ENCODE data around the gene VWA8.

The VWA8 gene

DNA sequence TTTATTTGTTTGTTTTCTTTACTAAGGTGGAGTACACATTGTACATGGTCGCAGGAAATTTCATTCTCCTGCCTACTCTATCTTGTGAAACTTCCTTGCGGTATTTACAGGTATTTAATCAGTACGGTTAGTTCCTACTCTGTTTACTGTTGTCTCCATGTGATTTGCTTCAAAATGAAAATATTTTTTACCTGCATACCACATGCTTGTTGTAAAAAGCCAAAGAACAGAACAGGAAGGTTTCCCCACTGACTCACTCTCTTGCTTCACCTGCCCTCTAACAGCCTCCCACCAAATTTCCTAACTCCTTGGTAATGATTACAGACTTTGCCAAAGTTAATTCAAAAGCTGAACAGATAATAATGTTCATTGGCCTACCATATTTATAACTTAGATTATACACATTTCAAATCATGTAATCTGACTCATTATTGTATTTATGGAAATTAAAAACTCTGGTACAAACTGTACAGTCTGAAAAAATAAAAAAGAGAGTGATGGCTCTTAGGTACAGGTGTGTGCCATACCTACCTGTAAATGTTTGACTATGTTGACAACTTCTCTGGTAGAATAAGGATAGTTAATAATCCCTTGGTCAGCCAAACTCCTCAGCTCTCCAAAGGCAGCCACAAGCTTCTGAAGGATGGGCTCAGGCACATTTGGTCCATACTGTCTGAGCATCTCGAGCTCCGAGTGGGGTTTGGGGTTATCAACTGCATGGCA lies 239.9 kb downstream of the VWA8 start:
- no peak for DNase-seq

DNA sequence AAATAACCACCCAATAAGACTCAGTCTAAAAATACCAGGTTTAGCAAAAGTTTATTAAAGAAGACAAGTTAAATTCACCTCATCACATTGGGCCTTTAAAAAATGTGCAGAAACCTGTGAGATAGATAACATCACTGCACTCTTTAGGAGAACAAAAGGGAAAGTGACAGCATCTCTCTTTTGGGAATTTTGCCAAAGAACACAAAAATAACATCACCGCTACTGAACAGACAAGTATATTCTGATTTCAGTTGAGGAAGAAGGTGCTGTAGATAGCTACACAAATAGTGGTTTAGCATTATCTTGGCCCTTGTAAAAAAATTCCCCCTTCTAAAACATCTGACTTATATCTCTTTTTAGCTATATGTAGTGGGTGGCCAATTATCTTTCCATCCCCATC lies 244.7 kb downstream of the VWA8 start:
- no peak for DNase-seq

GRCh38 chr13:41713405-41713804 lies 247.5 kb downstream of the VWA8 start:
- no peak for DNase-seq

- DNase-seq, result no peak
Observed at GRCh38 chr13:41710771-41711170, 250.1 kb downstream of the VWA8 start.

DNA sequence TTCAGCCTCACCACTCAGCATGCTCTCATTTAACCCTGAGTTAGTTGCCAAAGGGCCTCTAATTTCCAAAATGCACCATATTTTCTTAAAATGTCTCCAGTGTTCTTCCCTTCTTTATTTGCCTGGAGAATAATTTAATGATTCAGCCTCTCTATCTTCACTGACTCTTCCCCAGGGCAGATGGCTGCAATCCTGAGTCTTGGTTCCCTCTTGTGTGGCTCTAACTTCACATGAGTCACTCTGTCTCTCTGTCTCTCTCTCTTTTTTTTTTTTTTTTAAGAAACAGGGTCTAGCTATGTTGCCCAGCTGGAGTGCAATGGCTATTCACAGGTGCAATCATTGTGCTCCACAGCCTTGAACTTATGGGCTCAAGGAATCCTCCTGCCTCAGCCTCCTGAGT lies 251.4 kb downstream of the VWA8 start:
- no peak for DNase-seq

GRCh38 chr13:41708713-41709112 lies 252.2 kb downstream of the VWA8 start:
- no peak for DNase-seq

DNA sequence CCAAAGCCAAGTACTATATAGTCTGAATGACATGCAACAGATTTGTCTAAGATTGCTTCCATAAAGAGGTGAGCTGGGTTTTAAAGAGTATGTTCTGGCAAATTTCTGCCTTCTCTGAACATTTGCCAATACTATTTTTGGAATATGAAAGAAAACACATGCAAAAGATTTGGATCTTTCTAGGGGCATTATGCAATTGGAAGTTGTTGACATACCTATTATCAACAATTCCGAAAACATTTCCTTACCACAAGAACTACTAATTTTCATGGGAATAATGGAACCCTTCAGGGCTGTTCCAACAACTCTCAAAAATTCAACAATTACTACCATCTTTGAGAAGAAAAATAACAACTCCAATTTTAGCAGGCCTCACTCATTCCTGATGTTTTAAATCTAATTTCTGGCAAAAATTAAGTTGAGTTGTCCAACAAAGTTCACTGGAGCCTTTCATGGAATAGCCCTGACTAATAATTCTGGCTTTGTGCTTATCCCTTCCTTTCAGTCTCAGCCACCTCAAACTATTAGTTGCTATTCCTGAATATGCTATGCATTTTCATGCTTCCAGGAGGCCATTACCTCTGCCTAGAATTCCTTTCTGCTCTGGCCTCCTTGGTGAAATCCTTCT lies 253.6 kb downstream of the VWA8 start:
- no peak for DNase-seq

GRCh38 chr13:41706152-41706551 lies 254.8 kb downstream of the VWA8 start:
- DNase-seq, result no peak

- DNase-seq, result no peak
Observed at GRCh38 chr13:41702540-41702939, 258.4 kb downstream of the VWA8 start.

DNA sequence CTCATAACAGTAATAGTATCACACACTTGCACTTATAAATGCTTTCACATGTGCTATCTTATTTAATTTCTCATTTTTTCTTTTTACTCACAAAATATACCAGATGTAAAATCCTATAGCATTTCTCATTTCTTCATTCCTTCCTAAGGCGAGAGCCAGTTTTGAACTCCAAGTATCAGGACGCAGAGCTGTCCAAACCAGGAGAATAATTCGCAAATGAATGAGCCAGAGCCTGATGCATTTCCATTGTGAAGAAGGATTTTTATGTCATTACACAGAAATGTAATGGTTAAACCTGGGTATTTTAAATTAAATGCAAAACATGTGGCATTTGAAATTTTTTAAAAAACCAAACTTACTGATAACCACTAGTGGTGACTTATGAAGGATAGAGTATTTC lies 259.2 kb downstream of the VWA8 start:
- no peak for DNase-seq

GRCh38 chr13:41700790-41701310 lies 260.1 kb downstream of the VWA8 start:
- DNase-seq, result no peak

- DNase-seq, result no peak
Observed at GRCh38 chr13:41699759-41700158, 261.1 kb downstream of the VWA8 start.

- DNase-seq, result no peak
Observed at GRCh38 chr13:41697578-41697977, 263.3 kb downstream of the VWA8 start.

- DNase-seq, result no peak
Observed at GRCh38 chr13:41696163-41697003, 264.5 kb downstream of the VWA8 start.

GRCh38 chr13:41694545-41695301 lies 266.2 kb downstream of the VWA8 start:
- no peak for DNase-seq

GRCh38 chr13:41693434-41693833 lies 267.5 kb downstream of the VWA8 start:
- DNase-seq, result no peak

- DNase-seq, result no peak
Observed at GRCh38 chr13:41691274-41691673, 269.6 kb downstream of the VWA8 start.

DNA sequence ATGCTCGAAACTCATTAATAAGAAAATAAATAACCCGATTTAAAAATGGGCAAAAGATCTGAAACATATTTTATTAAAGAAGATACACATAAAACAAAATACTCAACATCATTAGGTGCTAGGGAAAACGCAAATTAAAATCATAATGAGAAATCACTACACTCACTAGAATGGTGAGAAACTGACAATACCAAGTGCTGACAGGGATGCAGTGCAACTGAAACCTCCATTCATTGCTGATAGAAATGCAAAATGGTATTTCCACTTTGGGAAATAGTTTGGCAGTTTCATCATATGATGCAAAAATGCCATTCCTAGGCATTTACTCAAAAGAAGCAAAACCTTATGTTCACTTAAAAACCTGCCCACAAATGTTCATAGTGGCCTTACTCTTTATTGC lies 278.1 kb downstream of the VWA8 start:
- DNase-seq, result no peak

GRCh38 chr13:41682001-41682400 lies 278.9 kb downstream of the VWA8 start:
- no peak for DNase-seq

- DNase-seq, result no peak
Observed at GRCh38 chr13:41681587-41681986, 279.3 kb downstream of the VWA8 start.

- DNase-seq, result no peak
Observed at GRCh38 chr13:41680900-41681299, 280.0 kb downstream of the VWA8 start.

- no peak for DNase-seq
Observed at GRCh38 chr13:41678848-41679247, 282.1 kb downstream of the VWA8 start.

GRCh38 chr13:41678249-41678648 lies 282.7 kb downstream of the VWA8 start:
- DNase-seq, result no peak

Measured in midbrain (tissue), 1 donor.